CD8-positive, alpha-beta memory T cell (primary cell): ENCODE data around the gene PDE8A. TPM values are rescaled to one million over a fixed set of nuclear protein-coding genes. Genes with fewer than 3 reads are reported as not detected.
"Not testable (repeated sequence)": the region's sequence is repeated elsewhere in the genome, so short reads cannot be mapped to it uniquely, and the experiment has no call there.

Source experiments
- CTCF ChIA-PET: fragments of 350-600 bp; sonication (Branson Sonifier 250); formaldehyde crosslinking; loops from one replicate; lab custom pipeline; 2021; ENCODE audit warnings: antibody characterized with exemption; lab: Charles Lee
- POLR2A ChIA-PET: fragments of 350-600 bp; sonication (Branson Sonifier 250); formaldehyde crosslinking; loops from one replicate; lab custom pipeline; 2021; ENCODE audit warnings: antibody characterized with exemption; lab: Charles Lee
- DNase-seq, 5 donors: peaks; one replicate each; pipeline versions ENCODE4 v3.0.0 to v3.0.0-alpha.2; 2020 to 2022; ENCODE audit warnings: mixed read lengths in 1 of 5
- H3K27ac ChIP-seq: one replicate; pipeline ENCODE4 v1.7.0; 2013; ENCODE audit warnings: low read depth, mild to moderate bottlenecking, low read length, moderate library complexity
- H3K27me3 ChIP-seq: 2 replicates; pipeline ENCODE4 v1.7.0; 2013; ENCODE audit warnings: low read length, mild to moderate bottlenecking; ENCODE audit not compliant: insufficient read depth, poor library complexity, severe bottlenecking
- H3K36me3 ChIP-seq: 2 replicates; pipeline ENCODE4 v1.7.0; 2013; ENCODE audit warnings: mild to moderate bottlenecking, low read length, moderate library complexity; ENCODE audit not compliant: insufficient read depth
- H3K4me1 ChIP-seq: 2 replicates; pipeline ENCODE4 v1.7.0; 2013; ENCODE audit warnings: mild to moderate bottlenecking, low read length, moderate library complexity; ENCODE audit not compliant: insufficient read depth
- H3K4me3 ChIP-seq: 2 replicates; pipeline ENCODE4 v1.7.0; 2013; ENCODE audit warnings: mild to moderate bottlenecking, low read length
- H3K9me3 ChIP-seq: 2 replicates; pipeline ENCODE4 v1.7.0; 2013; ENCODE audit warnings: mild to moderate bottlenecking, low read length
- H3K27ac Mint-ChIP-seq, 8 donors: one replicate each; pipeline ENCODE4 v1.8.0; 2020 to 2021; ENCODE audit warnings: mixed read lengths in 8 of 8, mild to moderate bottlenecking in 6 of 8, inconsistent platforms in 3 of 8, moderate library complexity in 3 of 8
- H3K27me3 Mint-ChIP-seq, 2 donors: one replicate each; pipeline ENCODE4 v1.8.0; 2020 to 2021; ENCODE audit warnings: mixed read lengths in 2 of 2, mild to moderate bottlenecking in 1 of 2, moderate library complexity in 1 of 2
- H3K36me3 Mint-ChIP-seq, 3 donors: one replicate each; pipeline ENCODE4 v1.8.0; 2020 to 2021; ENCODE audit warnings: mixed read lengths in 3 of 3, inconsistent platforms in 1 of 3, mild to moderate bottlenecking in 1 of 3
- H3K4me1 Mint-ChIP-seq, 3 donors: one replicate each; pipeline ENCODE4 v1.8.0; 2020 to 2021; ENCODE audit warnings: mixed read lengths in 3 of 3, inconsistent platforms in 1 of 3, mild to moderate bottlenecking in 1 of 3
- H3K4me3 Mint-ChIP-seq, 7 donors: one replicate each; pipeline ENCODE4 v1.8.0; 2020 to 2021; ENCODE audit warnings: mixed read lengths in 7 of 7, mild to moderate bottlenecking in 6 of 7, moderate library complexity in 4 of 7, inconsistent platforms in 2 of 7
- H3K9me3 Mint-ChIP-seq, 5 donors: one replicate each; pipeline ENCODE4 v1.8.0; 2020 to 2022; ENCODE audit warnings: mixed read lengths in 5 of 5, mild to moderate bottlenecking in 3 of 5, moderate library complexity in 2 of 5, inconsistent platforms in 1 of 5
- polyA plus RNA-seq: library from polyadenylated mRNA; unstranded; fragments of 300-500 nt; fragmentation: Illumina TruSeq; gene quantifications from one replicate; pipeline ENCODE4 v1.2.3, GENCODE V29; 2021
- total RNA-seq, 2 experiments: library from RNA; stranded (reverse); gene quantifications; one replicate each; pipeline ENCODE4 v1.2.3, GENCODE V29; 2021

The PDE8A gene
- total and polyA plus RNA-seq, 3 experiments from 2014 or later = 4.4 to 17.6 (median 14.3) TPM

DNA sequence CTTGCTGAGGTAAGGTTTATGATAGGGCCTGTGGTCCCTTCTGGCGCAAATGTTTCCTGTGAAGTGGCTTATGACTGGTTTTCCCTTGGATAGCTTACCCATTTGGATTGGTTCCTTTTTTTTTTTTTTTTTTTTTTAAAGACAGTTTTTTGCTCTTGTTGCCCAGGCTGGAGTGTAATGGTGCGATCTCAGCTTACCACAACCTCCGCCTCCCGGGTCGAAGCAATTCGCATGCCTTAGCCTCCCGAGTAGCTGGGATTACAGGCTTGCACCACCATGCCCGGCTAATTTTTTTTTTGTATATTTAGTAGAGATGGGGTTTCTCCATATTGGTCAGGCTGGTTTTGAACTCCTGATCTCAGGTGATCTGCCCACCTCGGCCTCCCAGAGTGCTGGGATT, 5.7 kb downstream of the PDE8A start:
- POLR2A ChIA-PET = interaction anchor here (0.6 kb wide), 1 partner anchor 753 kb away, joined by 3 read pairs; no protein-coding TSS in a partner anchor
- H3K36me3 Mint-ChIP-seq, DNase-seq, H3K9me3 ChIP-seq, H3K36me3 ChIP-seq, H3K4me3 Mint-ChIP-seq, H3K9me3 Mint-ChIP-seq, H3K27ac ChIP-seq, H3K27me3 Mint-ChIP-seq, H3K27me3 ChIP-seq, CTCF ChIA-PET, H3K4me3 ChIP-seq: not testable (repeated sequence)
- peaks cover 41% of the 10 kb centered on the region for H3K4me1 ChIP-seq
- H3K27ac Mint-ChIP-seq = peak overlapping the region in 5 of 8 donors; percentile 16 to 89 (median 41)
- peaks cover 71 to 81% (median 78%) of the 10 kb centered on the region in 3 donors for H3K4me1 Mint-ChIP-seq

DNA sequence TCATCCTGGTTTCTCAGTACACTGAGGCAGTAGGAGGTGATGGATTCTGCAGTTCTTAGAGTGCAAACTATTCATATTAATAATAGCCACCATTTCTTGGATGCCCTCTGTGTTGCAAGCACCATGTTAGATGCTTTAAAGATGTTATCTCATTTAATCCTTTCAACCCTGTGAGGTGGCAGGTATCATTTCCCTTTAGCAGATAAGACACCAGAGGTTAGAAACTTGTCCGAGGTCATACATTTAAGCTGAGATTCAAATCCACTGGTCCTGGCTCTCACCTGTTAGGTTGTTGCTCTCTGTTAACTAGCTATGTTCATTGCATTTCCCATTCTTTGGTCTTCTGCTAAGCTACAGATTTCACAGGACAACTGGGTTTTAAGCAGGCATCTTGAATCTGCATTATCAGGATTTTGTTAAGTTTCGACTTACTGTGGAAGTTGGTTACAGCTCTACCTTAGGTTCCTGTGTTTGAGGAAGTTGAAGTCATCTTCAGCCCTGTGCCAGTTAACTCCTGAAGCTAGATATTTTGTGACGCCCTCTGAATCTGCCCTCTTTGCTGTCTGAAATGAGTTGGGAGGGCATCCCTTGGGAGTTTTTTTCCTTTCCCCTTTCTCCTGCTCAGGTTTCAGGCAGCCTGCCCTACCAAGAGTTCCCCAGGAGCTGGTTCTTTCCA, 6.4 kb downstream of the PDE8A start:
- ChIA-PET CTCF (interaction anchor here (1.2 to 1.3 kb wide), 2 partner anchors 8 to 32 kb away, joined by 3 read pairs; no protein-coding TSS in a partner anchor), POLR2A (no interaction called here)
- Mint-ChIP-seq H3K4me3 (peak overlapping the region in 6 of 7 donors; percentile 5 to 71 (median 54)), H3K27me3 (no peaks in the 10 kb centered on the region), H3K9me3 (no peaks in the 10 kb centered on the region), H3K4me1 (peaks cover 70 to 78% (median 77%) of the 10 kb centered on the region in 3 donors), H3K36me3 (no peaks in the 10 kb centered on the region), H3K27ac (peak overlapping the region; percentile 14 to 96 (median 86))
- Histone ChIP-seq H3K9me3 (no peaks in the 10 kb centered on the region), H3K27ac (no peak overlapping the region), H3K4me3 (no peak overlapping the region), H3K27me3 (no peaks in the 10 kb centered on the region), H3K4me1 (peaks cover 36% of the 10 kb centered on the region), H3K36me3 (no peaks in the 10 kb centered on the region)
- no peak for DNase-seq

DNA sequence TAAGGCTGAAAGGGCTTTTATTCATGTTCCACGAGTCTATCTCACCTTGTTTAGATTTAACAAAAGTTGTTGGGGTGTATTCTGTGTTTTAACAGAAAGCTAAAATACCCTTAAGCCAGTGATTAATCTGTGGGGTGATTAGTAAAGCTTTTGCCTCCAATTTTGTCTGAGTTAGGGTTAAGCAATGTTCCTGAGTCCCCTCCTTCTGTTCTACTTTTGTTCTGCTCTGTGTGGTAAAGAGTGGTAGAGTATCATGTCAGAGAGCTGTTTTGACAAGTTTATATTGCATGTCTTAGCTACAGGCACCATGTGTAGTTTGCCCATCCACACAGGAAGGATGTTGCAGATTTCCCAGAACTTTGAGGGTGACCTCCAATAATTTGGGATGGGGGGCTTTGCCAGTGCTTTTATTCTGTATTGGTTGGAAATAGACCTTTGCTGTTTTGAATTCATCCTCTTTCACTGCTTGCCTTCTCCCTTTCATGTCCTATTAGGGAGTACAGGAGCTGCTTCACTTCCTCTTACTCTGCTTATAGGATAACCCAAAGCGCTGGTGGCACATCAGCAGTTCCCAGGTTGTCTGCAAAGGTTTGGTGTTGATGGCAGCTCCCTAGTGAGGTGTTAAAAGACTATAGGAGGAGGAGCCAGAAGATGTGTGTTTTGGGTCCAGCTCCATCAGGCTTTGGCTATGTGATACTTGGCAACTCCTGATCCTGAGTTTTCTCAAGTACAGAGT, 7.4 kb downstream of the PDE8A start:
- no peaks in the 10 kb centered on the region for H3K36me3 Mint-ChIP-seq

DNA sequence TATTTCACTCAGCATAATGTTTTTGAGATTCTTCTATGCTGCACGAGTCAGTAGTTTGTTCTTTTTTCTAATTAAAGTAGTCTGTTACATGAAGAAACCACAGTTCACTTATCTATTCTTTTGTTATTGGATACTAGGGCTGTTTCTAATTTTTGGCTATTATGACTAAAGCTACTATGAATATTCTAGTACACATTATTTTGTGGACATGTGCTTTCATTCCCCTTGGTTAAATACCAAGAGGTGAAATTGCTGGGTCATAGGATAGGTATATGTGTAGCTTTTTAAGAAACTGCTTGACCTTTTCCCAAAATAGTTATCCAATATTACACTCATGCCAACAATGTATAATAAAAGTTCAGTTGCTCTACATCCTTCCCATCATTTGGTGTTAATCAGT, 8.9 kb downstream of the PDE8A start:
- H3K4me1 ChIP-seq = peaks cover 26% of the 10 kb centered on the region
- no peaks in the 10 kb centered on the region for H3K36me3 ChIP-seq
- no peak overlapping the region for H3K27ac ChIP-seq
- peak overlapping the region in 4 of 8 donors; percentile 38 to 77 (median 56) for H3K27ac Mint-ChIP-seq
- POLR2A ChIA-PET = no interaction called here
- peaks cover 52 to 64% (median 54%) of the 10 kb centered on the region in 3 donors for H3K4me1 Mint-ChIP-seq
- H3K27me3 Mint-ChIP-seq = peaks cover 0 to 1% of the 10 kb centered on the region in 2 donors
- H3K36me3 Mint-ChIP-seq = no peaks in the 10 kb centered on the region
- no peak for DNase-seq
- CTCF ChIA-PET = interaction anchor here (1.4 kb wide), 1 partner anchor 10 kb away, joined by 3 read pairs; the partner anchor contains the start of gene PDE8A
- no peaks in the 10 kb centered on the region for H3K9me3 Mint-ChIP-seq
- H3K4me3 ChIP-seq = no peak overlapping the region
- no peaks in the 10 kb centered on the region for H3K27me3 ChIP-seq
- no peaks in the 10 kb centered on the region for H3K9me3 ChIP-seq
- H3K4me3 Mint-ChIP-seq = no peak overlapping the region

More for the DNA sequence above, 7.4 kb downstream of the PDE8A start:
- Mint-ChIP-seq H3K9me3 (no peaks in the 10 kb centered on the region), H3K4me1 (peaks cover 64 to 71% (median 69%) of the 10 kb centered on the region in 3 donors), H3K27me3 (no peaks in the 10 kb centered on the region), H3K4me3 (peak overlapping the region in 4 of 7 donors; percentile 9 to 71 (median 50)), H3K27ac (peak overlapping the region; percentile 11 to 96 (median 86))
- H3K36me3 ChIP-seq = no peaks in the 10 kb centered on the region
- DNase-seq = no peak
- no peak overlapping the region for H3K27ac ChIP-seq
- CTCF ChIA-PET = interaction anchor here (1.2 to 1.3 kb wide), 2 partner anchors 9 to 33 kb away, joined by 3 read pairs; no protein-coding TSS in a partner anchor
- H3K27me3 ChIP-seq = no peaks in the 10 kb centered on the region
- no peaks in the 10 kb centered on the region for H3K9me3 ChIP-seq
- POLR2A ChIA-PET = interaction anchor here (0.6 kb wide), 1 partner anchor 19 kb away, joined by 4 read pairs; no protein-coding TSS in a partner anchor
- no peak overlapping the region for H3K4me3 ChIP-seq
- peaks cover 36% of the 10 kb centered on the region for H3K4me1 ChIP-seq

DNA sequence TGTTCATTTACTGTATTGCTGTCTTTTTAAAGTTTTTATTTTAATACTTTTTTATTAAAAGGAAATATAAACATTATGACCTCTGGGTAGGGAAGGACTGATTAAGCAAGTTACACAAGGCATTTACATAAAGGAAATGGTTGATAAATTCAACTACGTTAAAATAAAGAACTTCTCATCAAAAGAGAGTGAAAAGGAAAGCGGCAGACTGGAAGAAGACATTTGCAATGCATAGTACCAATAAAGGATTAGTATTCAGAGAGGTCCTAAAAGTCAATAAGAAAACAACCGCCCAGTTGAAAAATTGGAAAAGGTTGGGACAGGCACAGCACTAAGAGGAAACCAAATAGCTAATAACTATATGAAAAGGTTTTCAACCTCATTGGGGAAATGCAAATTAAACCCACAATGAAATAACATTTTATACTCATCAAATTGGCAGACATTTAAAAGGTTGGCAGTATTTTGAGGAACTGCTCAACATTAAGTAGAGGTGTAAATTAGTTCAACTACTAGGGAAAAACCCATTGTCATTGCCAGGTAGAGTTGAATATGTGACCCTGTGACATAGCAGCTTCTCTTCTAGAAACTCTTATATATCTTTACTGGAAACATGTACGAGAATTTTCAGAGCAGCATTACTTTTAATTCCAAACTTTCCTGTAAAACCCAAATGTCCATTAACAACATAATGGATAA, 9.5 kb downstream of the PDE8A start:
- Mint-ChIP-seq H3K9me3 (no peaks in the 10 kb centered on the region), H3K4me3 (peak overlapping the region in 1 of 7 donors; percentile 3), H3K36me3 (no peaks in the 10 kb centered on the region), H3K27me3 (peaks cover 0 to 1% of the 10 kb centered on the region in 2 donors), H3K4me1 (peaks cover 50 to 62% (median 51%) of the 10 kb centered on the region in 3 donors), H3K27ac (peak overlapping the region in 4 of 8 donors; percentile 36 to 66 (median 50))
- Histone ChIP-seq H3K27me3 (no peaks in the 10 kb centered on the region), H3K36me3 (no peaks in the 10 kb centered on the region), H3K4me3 (no peak overlapping the region), H3K4me1 (peaks cover 23% of the 10 kb centered on the region), H3K27ac (no peak overlapping the region), H3K9me3 (no peaks in the 10 kb centered on the region)
- POLR2A ChIA-PET = no interaction called here
- CTCF ChIA-PET = interaction anchor here (1.4 kb wide), 1 partner anchor 10 kb away, joined by 3 read pairs; the partner anchor contains the start of gene PDE8A
- DNase-seq = no peak

DNA sequence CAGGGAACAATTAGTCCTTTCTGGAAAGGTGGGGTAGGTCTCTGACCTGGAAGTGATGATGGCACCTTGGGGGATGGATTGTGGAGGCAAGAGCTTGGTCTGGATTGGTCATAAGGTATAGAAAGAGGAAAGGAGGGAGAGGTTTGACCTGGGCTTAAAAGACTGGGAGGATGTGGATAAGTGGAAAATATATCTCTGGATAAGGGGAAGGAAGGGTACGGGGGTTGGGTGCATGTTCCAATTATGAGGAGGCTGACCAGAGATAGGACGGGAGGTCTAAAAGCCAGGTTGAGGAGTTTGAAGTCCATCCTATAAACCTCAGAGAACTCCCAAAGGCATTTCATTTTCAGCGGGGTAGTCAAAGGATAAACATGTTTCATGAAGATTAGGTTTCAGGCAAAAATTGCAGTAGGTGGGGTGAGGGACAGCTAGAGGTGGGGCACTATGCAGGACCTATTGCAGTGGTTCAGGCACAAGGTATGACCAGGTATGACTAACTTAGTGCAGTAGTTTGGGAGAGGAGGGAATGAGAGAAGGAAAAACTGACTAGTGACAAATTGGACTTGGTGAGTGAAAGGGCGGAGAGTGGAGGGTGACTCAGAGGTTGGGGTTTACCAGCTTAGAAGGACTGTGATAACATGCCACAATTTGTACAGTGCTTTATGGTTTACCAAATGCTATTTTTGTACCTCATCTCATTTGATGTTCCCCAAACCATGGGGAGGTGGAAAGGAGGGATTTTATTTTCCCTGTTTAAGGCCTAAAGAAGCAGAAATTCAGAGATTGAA, 10.7 kb downstream of the PDE8A start:
- Mint-ChIP-seq H3K4me3 (peak overlapping the region in 1 of 7 donors; percentile 12), H3K9me3 (no peaks in the 10 kb centered on the region), H3K36me3 (no peaks in the 10 kb centered on the region), H3K4me1 (peaks cover 40 to 58% (median 42%) of the 10 kb centered on the region in 3 donors), H3K27me3 (peaks cover 0 to 1% of the 10 kb centered on the region in 2 donors), H3K27ac (peak overlapping the region in 4 of 8 donors; percentile 22 to 50 (median 24))
- Histone ChIP-seq H3K27me3 (no peaks in the 10 kb centered on the region), H3K36me3 (no peaks in the 10 kb centered on the region), H3K4me1 (peaks cover 23% of the 10 kb centered on the region), H3K4me3 (no peak overlapping the region), H3K9me3 (no peaks in the 10 kb centered on the region), H3K27ac (no peak overlapping the region)
- no peak for DNase-seq
- POLR2A ChIA-PET = no interaction called here
- CTCF ChIA-PET = interaction anchor here (2.9 kb wide), 1 partner anchor 12 kb away, joined by 7 read pairs; no protein-coding TSS in a partner anchor

DNA sequence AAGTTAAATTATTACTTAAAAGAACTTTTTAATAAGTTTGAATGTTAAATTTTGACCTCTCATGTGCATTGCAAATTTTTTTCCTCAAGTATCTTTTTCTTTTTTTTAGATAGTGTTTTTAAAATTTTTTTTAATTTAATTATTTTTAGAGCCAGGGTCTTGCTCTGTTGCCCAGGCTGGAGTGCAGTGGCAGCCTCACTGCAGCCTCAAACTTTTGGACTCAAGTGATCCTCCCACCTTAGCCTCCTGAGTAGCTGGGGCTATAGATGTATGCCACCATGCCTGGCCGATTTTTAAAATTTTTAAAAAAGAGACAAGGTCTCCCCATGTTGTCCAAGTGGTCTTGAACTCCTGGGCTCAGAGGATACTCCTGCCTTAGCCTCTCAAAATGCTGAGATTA, 14.4 kb downstream of the PDE8A start:
- no peaks in the 10 kb centered on the region for H3K36me3 Mint-ChIP-seq
- POLR2A ChIA-PET = no interaction called here
- CTCF ChIA-PET = no interaction called here
- no peaks in the 10 kb centered on the region for H3K9me3 Mint-ChIP-seq
- Histone ChIP-seq H3K27ac (no peak overlapping the region), H3K9me3 (no peaks in the 10 kb centered on the region), H3K27me3 (no peaks in the 10 kb centered on the region), H3K4me3 (no peak overlapping the region), H3K36me3 (no peaks in the 10 kb centered on the region), H3K4me1 (peaks cover 4% of the 10 kb centered on the region)
- no peak overlapping the region for H3K4me3 Mint-ChIP-seq
- peaks cover 0 to 1% of the 10 kb centered on the region in 2 donors for H3K27me3 Mint-ChIP-seq
- no peak overlapping the region for H3K27ac Mint-ChIP-seq
- H3K4me1 Mint-ChIP-seq = peaks cover 23 to 37% (median 28%) of the 10 kb centered on the region in 3 donors
- DNase-seq = no peak
